ENCODE data around the gene SLC4A3.
"Not testable (repeated sequence)": the region's sequence is repeated elsewhere in the genome, so short reads cannot be mapped to it uniquely, and the experiment has no call there.

SLC4A3 gene

GRCh38 chr2:219648963-219649362 is 21.5 kb downstream of the SLC4A3 start:
- no peak for DNase-seq

GRCh38 chr2:219650426-219651248 is 23.2 kb downstream of the SLC4A3 start:
- DNase-seq, result no peak

- not testable (repeated sequence) for DNase-seq
These were observed 24.2 kb downstream of the SLC4A3 start for GRCh38 chr2:219651656-219652055.

GRCh38 chr2:219656526-219656925 is 29.1 kb downstream of the SLC4A3 start:
- no peak for DNase-seq

GRCh38 chr2:219658196-219658846 is 30.9 kb downstream of the SLC4A3 start:
- DNase-seq, result no peak

- DNase-seq, result no peak
These were observed 31.4 kb downstream of the SLC4A3 start for GRCh38 chr2:219658874-219659273.

- no peak for DNase-seq
These were observed 33.9 kb downstream of the SLC4A3 start for GRCh38 chr2:219661197-219661954.

- no peak for DNase-seq
These were observed 34.5 kb downstream of the SLC4A3 start for GRCh38 chr2:219661955-219662395.

- DNase-seq, result no peak
These were observed 35.1 kb downstream of the SLC4A3 start for GRCh38 chr2:219662566-219662965.

- no peak for DNase-seq
These were observed 35.8 kb downstream of the SLC4A3 start for GRCh38 chr2:219663116-219663762.

- DNase-seq, result no peak
These were observed 36.6 kb downstream of the SLC4A3 start for GRCh38 chr2:219664041-219664440.

GRCh38 chr2:219664944-219665343 is 37.5 kb downstream of the SLC4A3 start:
- DNase-seq, result no peak

- no peak for DNase-seq
These were observed 38.5 kb downstream of the SLC4A3 start for GRCh38 chr2:219665926-219666325.

- no peak for DNase-seq
These were observed 40.9 kb downstream of the SLC4A3 start for GRCh38 chr2:219668316-219668715.

GRCh38 chr2:219670386-219670785 is 43.0 kb downstream of the SLC4A3 start:
- no peak for DNase-seq

GRCh38 chr2:219671279-219671678 is 43.8 kb downstream of the SLC4A3 start:
- no peak for DNase-seq

- DNase-seq, result no peak
These were observed 45.0 kb downstream of the SLC4A3 start for GRCh38 chr2:219672406-219672805.

- no peak for DNase-seq
These were observed 47.8 kb downstream of the SLC4A3 start for GRCh38 chr2:219675221-219675620.

GRCh38 chr2:219676586-219676985 is 49.2 kb downstream of the SLC4A3 start:
- no peak for DNase-seq

GRCh38 chr2:219679041-219679440 is 51.6 kb downstream of the SLC4A3 start:
- DNase-seq, result no peak

- no peak for DNase-seq
These were observed 52.1 kb downstream of the SLC4A3 start for GRCh38 chr2:219679571-219679970.

GRCh38 chr2:219680958-219681693 is 53.7 kb downstream of the SLC4A3 start:
- no peak for DNase-seq
